NCI-H1417 treated with DMSO at 0.1 percent for 48 hours (cell line): Measurements from ENCODE around the gene FOXF2.
"Not testable (repeated sequence)": the region's sequence is repeated elsewhere in the genome, so short reads cannot be mapped to it uniquely, and the experiment has no call there.

Experiments
- DNase-seq: peaks from one replicate; lab custom pipeline; 2025; lab: John Stamatoyannopoulos, UW

FOXF2 gene

GRCh38 chr6:1389369-1390132 lies at the start of gene FOXF2:
Gene FOXF2 (plus strand): TSS chr6:1389576. CDS start chr6:1389948, 372 bp downstream.
- DNase-seq: no peak

GRCh38 chr6:1346101-1346500 lies 43.3 kb upstream of the FOXF2 start:
- no peak for DNase-seq

GRCh38 chr6:1346558-1347091 lies 42.8 kb upstream of the FOXF2 start:
- DNase-seq: no peak

GRCh38 chr6:1347161-1347560 lies 42.2 kb upstream of the FOXF2 start:
- no peak for DNase-seq

GRCh38 chr6:1348675-1349074 lies 40.7 kb upstream of the FOXF2 start:
- DNase-seq: no peak

- no peak for DNase-seq
These were observed 39.7 kb upstream of the FOXF2 start for GRCh38 chr6:1349655-1350054.

- no peak for DNase-seq
These were observed 37.9 kb upstream of the FOXF2 start for GRCh38 chr6:1351381-1352008.

GRCh38 chr6:1355068-1355467 lies 34.3 kb upstream of the FOXF2 start:
- not testable (repeated sequence) for DNase-seq

- DNase-seq: not testable (repeated sequence)
These were observed 27.7 kb upstream of the FOXF2 start for GRCh38 chr6:1361717-1362116.

GRCh38 chr6:1362643-1363042 lies 26.7 kb upstream of the FOXF2 start:
- no peak for DNase-seq

GRCh38 chr6:1363298-1363697 lies 26.1 kb upstream of the FOXF2 start:
- DNase-seq: no peak

GRCh38 chr6:1363729-1364572 lies 25.4 kb upstream of the FOXF2 start:
- no peak for DNase-seq

GRCh38 chr6:1364791-1365190 lies 24.6 kb upstream of the FOXF2 start:
- no peak for DNase-seq

GRCh38 chr6:1365686-1366085 lies 23.7 kb upstream of the FOXF2 start:
- DNase-seq: no peak

- DNase-seq: no peak
These were observed 21.6 kb upstream of the FOXF2 start for GRCh38 chr6:1367771-1368170.

- no peak for DNase-seq
These were observed 20.4 kb upstream of the FOXF2 start for GRCh38 chr6:1368940-1369339.

- DNase-seq: not testable (repeated sequence)
These were observed 19.7 kb upstream of the FOXF2 start for GRCh38 chr6:1369695-1370094.

- no peak for DNase-seq
These were observed 17.4 kb upstream of the FOXF2 start for GRCh38 chr6:1371933-1372332.

- no peak for DNase-seq
These were observed 16.7 kb upstream of the FOXF2 start for GRCh38 chr6:1372690-1373089.

GRCh38 chr6:1376653-1377052 lies 12.7 kb upstream of the FOXF2 start:
- DNase-seq: no peak

- no peak for DNase-seq
These were observed 11.8 kb upstream of the FOXF2 start for GRCh38 chr6:1377526-1377925.
